ENCODE measurements around the gene IGSF3.

IGSF3 gene

DNA sequence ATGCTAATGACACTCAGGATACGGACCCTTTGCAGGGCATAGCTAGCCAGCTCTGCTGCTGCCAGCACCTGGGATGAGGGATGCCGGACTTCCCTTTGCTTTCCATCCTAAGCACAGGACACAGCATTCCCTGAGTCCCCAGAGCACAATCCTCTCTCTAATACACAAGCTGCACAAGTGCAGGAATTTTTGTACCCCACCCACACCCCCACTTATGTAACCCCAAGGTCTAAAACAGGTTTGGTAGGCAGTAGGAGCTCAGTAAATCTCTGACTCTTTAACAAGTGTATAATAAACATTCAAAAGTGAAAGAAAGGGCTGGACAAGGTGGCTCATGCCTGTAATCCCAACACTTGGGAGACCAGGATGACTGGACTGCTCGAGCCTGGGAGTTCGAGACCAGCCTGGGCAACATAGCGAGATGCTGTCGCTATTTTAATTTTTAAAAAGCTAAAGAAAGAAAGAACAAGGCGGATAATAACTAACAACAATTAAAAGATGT is 42.2 kb upstream of the IGSF3 start:
- TF ChIP-seq, protein P1, sequence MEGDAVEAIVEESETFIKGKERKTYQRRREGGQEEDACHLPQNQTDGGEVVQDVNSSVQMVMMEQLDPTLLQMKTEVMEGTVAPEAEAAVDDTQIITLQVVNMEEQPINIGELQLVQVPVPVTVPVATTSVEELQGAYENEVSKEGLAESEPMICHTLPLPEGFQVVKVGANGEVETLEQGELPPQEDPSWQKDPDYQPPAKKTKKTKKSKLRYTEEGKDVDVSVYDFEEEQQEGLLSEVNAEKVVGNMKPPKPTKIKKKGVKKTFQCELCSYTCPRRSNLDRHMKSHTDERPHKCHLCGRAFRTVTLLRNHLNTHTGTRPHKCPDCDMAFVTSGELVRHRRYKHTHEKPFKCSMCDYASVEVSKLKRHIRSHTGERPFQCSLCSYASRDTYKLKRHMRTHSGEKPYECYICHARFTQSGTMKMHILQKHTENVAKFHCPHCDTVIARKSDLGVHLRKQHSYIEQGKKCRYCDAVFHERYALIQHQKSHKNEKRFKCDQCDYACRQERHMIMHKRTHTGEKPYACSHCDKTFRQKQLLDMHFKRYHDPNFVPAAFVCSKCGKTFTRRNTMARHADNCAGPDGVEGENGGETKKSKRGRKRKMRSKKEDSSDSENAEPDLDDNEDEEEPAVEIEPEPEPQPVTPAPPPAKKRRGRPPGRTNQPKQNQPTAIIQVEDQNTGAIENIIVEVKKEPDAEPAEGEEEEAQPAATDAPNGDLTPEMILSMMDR (conservative IDR thresholded peaks at IDR 0.05) = no peak
- no peak for TF ChIP-seq ZFX (IDR thresholded peaks at IDR 0.05)
- no peak overlapping the region for H3K27ac ChIP-seq

DNA sequence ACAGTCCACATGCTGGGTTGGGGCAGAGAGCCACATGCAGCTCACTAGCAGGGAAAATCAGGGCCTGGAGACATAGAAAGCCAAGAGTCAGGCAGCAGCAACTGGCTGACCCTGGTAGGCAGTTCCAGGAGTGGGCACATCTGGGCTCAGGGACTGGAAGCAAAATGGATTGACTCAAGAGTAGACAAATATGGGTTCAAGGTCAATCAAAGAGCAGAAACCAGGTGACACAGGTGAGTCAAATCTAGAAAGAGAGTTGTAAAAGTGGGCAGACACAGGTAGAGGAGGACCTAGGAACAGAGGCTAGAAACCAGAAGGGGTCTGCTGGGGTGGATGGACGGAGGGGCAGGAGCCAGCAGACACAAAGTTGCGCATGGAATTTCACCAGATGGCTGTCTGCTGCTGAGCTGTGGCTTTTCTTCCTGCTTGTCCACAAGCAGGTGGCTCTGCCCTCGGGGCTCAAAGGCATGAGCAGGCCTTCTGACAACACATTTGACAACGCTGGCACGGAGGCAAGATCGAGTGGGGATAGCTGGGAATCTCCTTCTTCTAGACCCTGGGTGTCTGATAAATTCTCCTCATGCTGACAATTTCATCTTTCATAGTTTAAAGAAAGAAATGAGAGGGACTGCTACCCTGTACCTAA is 40.8 kb upstream of the IGSF3 start:
- no peak overlapping the region for H3K27ac ChIP-seq
- TF ChIP-seq, protein P1 (conservative IDR thresholded peaks at IDR 0.05) = no peak
- TF ChIP-seq ZFX (IDR thresholded peaks at IDR 0.05) = no peak

DNA sequence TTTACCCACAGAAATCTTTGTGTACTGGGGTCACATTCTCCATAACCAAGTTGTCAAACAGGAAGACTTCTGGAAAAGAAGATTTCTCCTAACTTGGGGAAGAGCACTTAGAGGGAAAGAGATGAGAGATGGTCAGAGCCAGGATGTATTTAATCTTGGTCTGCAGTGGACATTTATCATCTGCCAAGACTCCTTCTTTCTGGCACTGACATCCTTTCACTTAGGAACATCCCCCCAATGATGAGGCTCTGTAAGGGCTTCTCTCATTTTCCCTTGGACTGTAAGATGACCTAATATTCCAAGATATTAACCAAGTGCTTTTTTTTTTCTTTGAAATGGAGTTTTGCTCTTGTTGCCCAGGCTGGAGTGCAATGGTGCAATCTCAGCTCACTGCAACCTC is 39.3 kb upstream of the IGSF3 start:
- H3K27ac ChIP-seq = no peak overlapping the region
- no peak for TF ChIP-seq ZFX (IDR thresholded peaks at IDR 0.05)
- TF ChIP-seq, protein P1 (conservative IDR thresholded peaks at IDR 0.05) = no peak

- no peak overlapping the region for H3K27ac ChIP-seq
- TF ChIP-seq, protein P1 (conservative IDR thresholded peaks at IDR 0.05) = no peak
- no peak for TF ChIP-seq ZFX (IDR thresholded peaks at IDR 0.05)
Observed at GRCh38 chr1:116706123-116706522, 38.6 kb upstream of the IGSF3 start.

- TF ChIP-seq, protein P1 (conservative IDR thresholded peaks at IDR 0.05) = no peak
- no peak for TF ChIP-seq ZFX (IDR thresholded peaks at IDR 0.05)
- H3K27ac ChIP-seq = no peak overlapping the region
Observed at GRCh38 chr1:116704278-116704677, 36.7 kb upstream of the IGSF3 start.

DNA sequence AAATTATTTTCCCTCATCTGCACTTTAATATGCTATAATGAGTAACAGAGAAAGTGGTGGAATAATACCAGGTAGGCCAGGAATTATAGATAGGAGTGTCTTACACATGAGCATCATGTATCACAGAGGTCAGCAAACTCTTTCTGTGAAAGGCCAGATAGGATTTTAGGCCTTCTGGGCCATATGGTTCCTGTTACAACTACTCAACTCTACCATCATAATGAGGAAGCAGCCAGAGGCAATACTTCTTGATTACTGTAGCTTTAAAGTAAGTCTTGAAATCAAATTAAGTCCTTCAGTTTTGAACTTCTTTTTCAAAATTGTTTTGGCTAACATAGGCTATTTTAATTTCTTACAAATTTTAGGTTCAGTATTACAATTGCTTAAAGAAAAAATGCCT is 32.1 kb upstream of the IGSF3 start:
- TF ChIP-seq, protein P1 (conservative IDR thresholded peaks at IDR 0.05) = no peak
- no peak for TF ChIP-seq ZFX (IDR thresholded peaks at IDR 0.05)
- no peak overlapping the region for H3K27ac ChIP-seq

DNA sequence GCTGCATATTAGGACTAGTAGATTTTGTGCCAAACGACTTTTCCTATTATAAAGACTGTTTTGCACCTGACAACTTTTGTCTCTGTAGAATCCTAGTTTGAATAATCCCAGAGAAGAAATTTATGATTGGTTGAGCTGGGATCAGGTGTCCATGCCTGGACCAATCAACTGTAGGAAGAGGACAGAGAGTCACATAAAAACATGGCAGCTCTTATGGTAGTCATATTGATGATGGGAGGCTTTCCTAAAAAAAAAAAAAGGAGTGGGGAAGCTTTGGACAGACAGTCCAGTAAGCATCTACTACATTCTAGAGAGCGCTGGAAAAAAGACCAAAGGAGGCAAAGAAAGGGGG is 30.7 kb upstream of the IGSF3 start:
- no peak for TF ChIP-seq ZFX (IDR thresholded peaks at IDR 0.05)
- TF ChIP-seq, protein P1 (conservative IDR thresholded peaks at IDR 0.05) = no peak

More for the DNA sequence above, 30.7 kb upstream of the IGSF3 start:
- no peak overlapping the region for H3K27ac ChIP-seq

Measured in C4-2B (cell line).